ENCODE measurements around the gene AP3S1.
"Not testable (repeated sequence)": the region's sequence is repeated elsewhere in the genome, so short reads cannot be mapped to it uniquely, and the experiment has no call there.

The AP3S1 gene

GRCh38 chr5:115894342-115894741, 52.6 kb downstream of the AP3S1 start:
- no peaks in the 10 kb centered on the region for H3K36me3 ChIP-seq (ENCODE audit: control insufficient read depth, insufficient read depth, low read length)
- no peaks in the 10 kb centered on the region for H3K4me1 ChIP-seq (ENCODE audit: control insufficient read depth, insufficient read depth, low read length)

DNA sequence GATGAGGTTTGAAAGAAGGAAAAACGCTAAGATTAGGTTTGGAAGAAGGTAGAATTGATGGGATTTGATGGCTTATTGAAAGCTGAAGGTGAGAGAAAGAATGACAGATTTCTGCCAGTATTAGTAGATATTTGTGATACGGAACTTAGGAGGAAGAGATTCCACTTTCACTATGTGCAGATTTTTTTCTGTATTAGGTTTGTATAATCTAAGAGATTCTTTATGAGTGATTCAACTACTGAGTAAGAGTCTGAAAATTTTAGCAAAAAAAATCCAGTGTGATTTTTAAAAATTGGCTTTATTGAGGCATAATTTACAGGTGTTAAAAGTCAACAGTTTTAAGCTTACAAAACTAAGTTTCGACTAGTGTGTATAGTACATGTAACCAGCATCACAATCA, 54.1 kb downstream of the AP3S1 start:
- no peak overlapping the region for H3K27ac ChIP-seq (ENCODE audit: insufficient read depth, low read depth, low read length, poor library complexity, severe bottlenecking)
- no peaks in the 10 kb centered on the region for H3K27me3 ChIP-seq (ENCODE audit: control insufficient read depth, insufficient read depth, low read length, poor library complexity, severe bottlenecking)
- H3K9me3 ChIP-seq (ENCODE audit: control insufficient read depth, low read length) = no peaks in the 10 kb centered on the region
- no peaks in the 10 kb centered on the region for H3K4me1 ChIP-seq (ENCODE audit: control insufficient read depth, insufficient read depth, low read length)
- H3K36me3 ChIP-seq (ENCODE audit: control insufficient read depth, insufficient read depth, low read length) = no peaks in the 10 kb centered on the region
- H3K4me3 ChIP-seq (ENCODE audit: insufficient read depth, low read depth, low read length) = no peak overlapping the region
- 89 to 96% methylated on average over 2 to 3 of the region's 3 CpGs for WGBS, 2 experiments

More at GRCh38 chr5:115894342-115894741, 52.6 kb downstream of the AP3S1 start:
- 94 to 95% methylated on average over 3 of the region's 3 CpGs for WGBS, 2 experiments
- H3K9me3 ChIP-seq (ENCODE audit: control insufficient read depth, low read length) = no peaks in the 10 kb centered on the region
- no peaks in the 10 kb centered on the region for H3K27me3 ChIP-seq (ENCODE audit: control insufficient read depth, insufficient read depth, low read length, poor library complexity, severe bottlenecking)
- H3K4me3 ChIP-seq (ENCODE audit: insufficient read depth, low read depth, low read length) = no peak overlapping the region
- H3K27ac ChIP-seq (ENCODE audit: insufficient read depth, low read depth, low read length, poor library complexity, severe bottlenecking) = no peak overlapping the region

- Histone ChIP-seq H3K4me3 (ENCODE audit: insufficient read depth, low read depth, low read length) (no peak overlapping the region), H3K9me3 (ENCODE audit: control insufficient read depth, low read length) (no peaks in the 10 kb centered on the region), H3K4me1 (ENCODE audit: control insufficient read depth, insufficient read depth, low read length) (no peaks in the 10 kb centered on the region), H3K36me3 (ENCODE audit: control insufficient read depth, insufficient read depth, low read length) (no peaks in the 10 kb centered on the region), H3K27ac (ENCODE audit: insufficient read depth, low read depth, low read length, poor library complexity, severe bottlenecking) (no peak overlapping the region), H3K27me3 (ENCODE audit: control insufficient read depth, insufficient read depth, low read length, poor library complexity, severe bottlenecking) (no peaks in the 10 kb centered on the region)
- WGBS, 2 experiments = 97 to 100% methylated on average over 1 of the region's 1 CpG
These were observed 56.9 kb downstream of the AP3S1 start for GRCh38 chr5:115898656-115899055.

DNA sequence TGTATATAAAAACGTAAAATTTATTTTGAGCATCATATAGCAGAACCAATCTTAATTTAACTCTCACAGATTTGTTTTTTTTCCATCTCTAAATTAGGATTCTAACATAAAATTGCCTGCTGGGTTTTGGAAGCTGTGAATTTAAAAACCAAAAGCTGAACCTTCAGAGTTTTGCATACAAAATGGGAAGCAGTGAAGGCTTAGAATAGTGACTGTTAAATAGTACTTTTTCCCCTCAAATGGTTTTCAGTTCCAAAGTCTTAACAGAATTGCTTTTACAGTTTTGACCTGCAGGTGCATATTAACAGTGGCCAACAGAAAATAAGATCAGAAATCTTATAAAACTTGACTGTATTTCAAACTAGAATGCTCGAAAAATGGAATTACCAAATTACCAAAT, 65.4 kb downstream of the AP3S1 start:
- H3K36me3 ChIP-seq (ENCODE audit: control insufficient read depth, insufficient read depth, low read length) = no peaks in the 10 kb centered on the region
- H3K27me3 ChIP-seq (ENCODE audit: control insufficient read depth, insufficient read depth, low read length, poor library complexity, severe bottlenecking) = no peaks in the 10 kb centered on the region
- no peak overlapping the region for H3K4me3 ChIP-seq (ENCODE audit: insufficient read depth, low read depth, low read length)
- no peaks in the 10 kb centered on the region for H3K4me1 ChIP-seq (ENCODE audit: control insufficient read depth, insufficient read depth, low read length)
- WGBS, 2 experiments = 95 to 100% methylated on average over 1 of the region's 2 CpGs
- H3K27ac ChIP-seq (ENCODE audit: insufficient read depth, low read depth, low read length, poor library complexity, severe bottlenecking) = no peak overlapping the region
- no peaks in the 10 kb centered on the region for H3K9me3 ChIP-seq (ENCODE audit: control insufficient read depth, low read length)

DNA sequence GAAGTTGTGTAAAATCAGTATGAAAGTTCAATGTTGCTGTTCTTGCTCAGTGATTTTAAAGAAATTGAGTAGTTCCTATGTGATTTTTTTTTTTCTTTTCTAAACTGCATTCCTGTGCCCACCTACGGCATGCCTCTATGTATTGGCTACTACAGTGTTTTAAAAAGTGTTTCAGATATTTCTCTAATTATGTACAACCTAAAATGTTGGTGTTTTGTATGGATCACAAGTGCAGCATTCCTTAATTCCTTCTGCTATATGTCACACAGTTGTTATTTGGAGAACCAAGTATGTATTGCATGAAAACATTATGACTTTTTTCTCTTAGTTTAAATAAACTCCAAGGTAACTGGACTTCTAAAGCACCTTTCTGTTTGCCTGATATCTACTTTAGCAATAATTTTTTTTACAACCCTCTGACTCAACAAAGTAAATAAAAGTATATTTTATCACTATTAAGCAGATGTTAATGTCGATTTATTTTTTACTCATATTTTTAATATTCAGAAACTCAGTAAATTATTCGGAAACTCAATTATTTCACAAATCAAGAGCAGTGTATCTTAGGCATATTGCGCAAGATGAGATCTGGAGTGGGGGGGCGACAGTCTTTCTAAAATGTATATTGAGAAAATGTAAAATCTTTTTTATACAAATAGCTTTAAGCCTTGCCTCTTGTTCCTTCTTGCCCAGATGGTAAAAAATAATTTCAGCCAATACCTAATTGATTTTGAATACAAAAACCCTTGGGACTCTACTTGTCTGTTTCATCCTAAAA, 72.1 kb downstream of the AP3S1 start:
- not testable (repeated sequence) for H3K27me3 ChIP-seq (ENCODE audit: control insufficient read depth, insufficient read depth, low read length, poor library complexity, severe bottlenecking); H3K27ac ChIP-seq (ENCODE audit: insufficient read depth, low read depth, low read length, poor library complexity, severe bottlenecking); H3K4me3 ChIP-seq (ENCODE audit: insufficient read depth, low read depth, low read length); H3K36me3 ChIP-seq (ENCODE audit: control insufficient read depth, insufficient read depth, low read length); H3K4me1 ChIP-seq (ENCODE audit: control insufficient read depth, insufficient read depth, low read length); H3K9me3 ChIP-seq (ENCODE audit: control insufficient read depth, low read length)
- 98% methylated on average over 5 of the region's 5 CpGs; no CpG with 5 or more reads in 1 of the 2 experiments for WGBS, 2 experiments

DNA sequence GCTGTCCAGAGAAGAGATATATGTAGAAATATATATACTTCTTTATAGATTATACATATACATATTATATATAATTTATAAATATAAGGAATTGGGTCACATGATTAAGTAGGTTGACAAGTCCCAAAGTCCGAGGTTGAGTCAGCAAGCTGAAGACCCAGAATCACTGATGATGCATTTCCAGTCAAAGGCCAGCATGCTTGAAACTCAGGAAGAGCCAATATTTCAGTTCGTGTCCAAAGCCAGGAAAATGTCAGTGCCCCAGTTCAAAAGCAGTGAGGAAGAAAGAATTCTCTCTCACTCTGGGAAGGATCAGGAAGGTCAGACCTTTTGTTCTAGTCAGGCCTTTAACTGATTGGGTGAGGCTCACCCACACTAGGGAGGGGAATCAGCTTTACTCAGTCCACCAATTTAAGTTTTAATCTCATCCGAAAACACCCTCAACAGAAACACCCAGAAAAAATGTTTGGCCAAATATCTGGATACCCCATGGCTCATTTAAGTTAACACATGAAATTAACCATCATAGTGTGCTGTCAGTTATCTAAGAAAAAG, 78.5 kb downstream of the AP3S1 start:
- Histone ChIP-seq H3K27ac (ENCODE audit: insufficient read depth, low read depth, low read length, poor library complexity, severe bottlenecking) (no peak overlapping the region), H3K4me3 (ENCODE audit: insufficient read depth, low read depth, low read length) (no peak overlapping the region), H3K4me1 (ENCODE audit: control insufficient read depth, insufficient read depth, low read length) (no peaks in the 10 kb centered on the region), H3K27me3 (ENCODE audit: control insufficient read depth, insufficient read depth, low read length, poor library complexity, severe bottlenecking) (no peaks in the 10 kb centered on the region), H3K9me3 (ENCODE audit: control insufficient read depth, low read length) (no peaks in the 10 kb centered on the region), H3K36me3 (ENCODE audit: control insufficient read depth, insufficient read depth, low read length) (no peaks in the 10 kb centered on the region)
- WGBS, 2 experiments = 91 to 93% methylated on average over 3 of the region's 3 CpGs

DNA sequence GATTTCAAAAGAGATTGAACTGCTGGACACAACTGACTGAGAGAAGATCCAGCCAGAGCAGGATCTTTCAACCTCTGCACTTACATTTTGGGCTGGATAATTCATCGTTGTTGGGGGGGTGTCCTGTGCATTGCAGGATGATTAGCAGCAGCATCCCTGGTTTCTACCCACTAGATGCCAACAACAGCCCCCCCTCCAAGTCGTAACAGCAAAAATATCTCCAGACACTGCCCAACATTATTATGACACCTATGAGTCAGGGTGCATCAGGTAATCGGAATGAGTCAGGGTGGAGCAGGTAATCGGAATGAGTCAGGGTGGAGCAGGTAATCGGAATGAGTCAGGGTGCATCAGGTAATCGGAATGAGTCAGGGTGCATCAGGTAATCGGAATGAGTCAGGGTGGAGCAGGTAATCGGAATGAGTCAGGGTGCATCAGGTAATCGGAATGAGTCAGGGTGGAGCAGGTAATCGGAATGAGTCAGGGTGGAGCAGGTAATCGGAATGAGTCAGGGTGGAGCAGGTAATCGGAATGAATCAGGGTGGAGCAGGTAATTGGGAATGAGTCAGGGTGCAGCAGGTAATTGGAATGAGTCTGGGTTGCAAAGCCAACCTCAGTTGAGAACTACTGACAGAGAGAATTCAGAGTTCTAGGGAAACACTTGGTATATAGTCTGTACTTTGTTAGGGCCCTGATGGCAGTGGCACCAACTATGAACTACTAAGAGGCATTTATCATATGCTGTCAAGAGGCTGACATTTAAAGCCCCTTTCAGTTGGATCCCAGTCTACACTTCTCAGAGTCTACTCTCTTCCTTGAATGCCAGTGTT, 87.1 kb downstream of the AP3S1 start:
- not testable (repeated sequence) for H3K9me3 ChIP-seq (ENCODE audit: control insufficient read depth, low read length); H3K27me3 ChIP-seq (ENCODE audit: control insufficient read depth, insufficient read depth, low read length, poor library complexity, severe bottlenecking); H3K36me3 ChIP-seq (ENCODE audit: control insufficient read depth, insufficient read depth, low read length); H3K27ac ChIP-seq (ENCODE audit: insufficient read depth, low read depth, low read length, poor library complexity, severe bottlenecking); H3K4me1 ChIP-seq (ENCODE audit: control insufficient read depth, insufficient read depth, low read length); H3K4me3 ChIP-seq (ENCODE audit: insufficient read depth, low read depth, low read length)
- 95 to 97% methylated on average over 12 of the region's 12 CpGs for WGBS, 2 experiments

GRCh38 chr5:115930171-115930570, 88.4 kb downstream of the AP3S1 start:
- H3K36me3 ChIP-seq (ENCODE audit: control insufficient read depth, insufficient read depth, low read length); H3K27ac ChIP-seq (ENCODE audit: insufficient read depth, low read depth, low read length, poor library complexity, severe bottlenecking); H3K27me3 ChIP-seq (ENCODE audit: control insufficient read depth, insufficient read depth, low read length, poor library complexity, severe bottlenecking); H3K4me3 ChIP-seq (ENCODE audit: insufficient read depth, low read depth, low read length); H3K9me3 ChIP-seq (ENCODE audit: control insufficient read depth, low read length); H3K4me1 ChIP-seq (ENCODE audit: control insufficient read depth, insufficient read depth, low read length): not testable (repeated sequence)
- WGBS, 2 experiments = 93 to 94% methylated on average over 17 of the region's 17 CpGs

DNA sequence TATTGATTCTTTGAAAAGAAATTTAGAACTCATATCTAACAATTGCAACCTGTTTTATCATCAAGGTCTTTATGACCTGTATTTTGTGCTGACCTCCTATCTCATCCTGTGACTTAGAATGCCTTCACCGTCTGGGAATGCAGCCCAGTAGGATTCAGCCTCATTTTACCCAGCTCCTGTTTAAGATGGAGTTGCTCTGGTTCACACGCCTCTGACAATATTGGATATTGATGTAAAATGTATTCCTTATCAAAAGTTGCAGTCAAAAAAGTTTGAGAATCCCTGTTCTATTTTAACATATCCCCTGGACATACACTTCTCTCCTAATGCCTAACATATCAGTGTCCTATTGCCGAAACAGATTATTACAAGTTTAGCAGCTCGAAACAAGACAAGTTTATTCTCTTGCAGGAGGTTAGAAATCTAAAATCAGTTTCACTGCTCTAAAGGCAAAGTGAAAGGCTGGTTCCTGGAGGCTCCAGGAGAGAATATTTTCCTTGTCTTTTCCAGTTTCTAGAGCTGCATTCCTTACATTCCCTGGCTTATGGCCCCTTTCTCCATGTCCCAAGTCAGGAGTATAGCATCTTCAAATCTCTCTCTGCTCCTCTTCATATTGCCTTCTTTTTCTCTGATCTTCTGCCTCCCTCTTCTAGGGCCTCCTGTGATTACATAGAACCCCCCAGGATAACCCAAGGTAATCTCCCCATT, 89.0 kb downstream of the AP3S1 start:
- H3K4me3 ChIP-seq (ENCODE audit: insufficient read depth, low read depth, low read length) = no peak overlapping the region
- H3K27me3 ChIP-seq (ENCODE audit: control insufficient read depth, insufficient read depth, low read length, poor library complexity, severe bottlenecking) = no peaks in the 10 kb centered on the region
- H3K27ac ChIP-seq (ENCODE audit: insufficient read depth, low read depth, low read length, poor library complexity, severe bottlenecking) = no peak overlapping the region
- no peaks in the 10 kb centered on the region for H3K4me1 ChIP-seq (ENCODE audit: control insufficient read depth, insufficient read depth, low read length)
- H3K9me3 ChIP-seq (ENCODE audit: control insufficient read depth, low read length) = no peaks in the 10 kb centered on the region
- no peaks in the 10 kb centered on the region for H3K36me3 ChIP-seq (ENCODE audit: control insufficient read depth, insufficient read depth, low read length)
- WGBS, 2 experiments = 93 to 97% methylated on average over 4 of the region's 4 CpGs

DNA sequence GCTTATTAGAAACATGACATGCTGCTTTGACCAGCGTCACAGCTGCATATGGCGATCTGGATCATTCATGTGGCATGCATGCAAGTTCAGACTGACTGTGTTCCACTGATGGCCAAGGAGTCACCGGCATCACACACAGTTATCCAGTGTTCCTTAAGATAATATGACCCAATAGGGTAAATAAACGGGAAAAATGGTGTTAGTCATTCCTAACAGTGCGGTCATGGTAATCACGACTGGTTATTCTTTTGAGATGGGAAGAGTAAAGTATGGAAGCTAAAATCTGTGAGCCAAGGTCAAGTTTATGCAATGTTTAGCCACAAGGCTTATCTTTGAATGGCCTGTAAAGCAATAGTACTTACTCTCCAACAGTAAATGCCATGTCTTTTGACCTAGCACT, 91.3 kb downstream of the AP3S1 start:
- Histone ChIP-seq H3K27ac (ENCODE audit: insufficient read depth, low read depth, low read length, poor library complexity, severe bottlenecking) (no peak overlapping the region), H3K4me1 (ENCODE audit: control insufficient read depth, insufficient read depth, low read length) (no peaks in the 10 kb centered on the region), H3K9me3 (ENCODE audit: control insufficient read depth, low read length) (no peaks in the 10 kb centered on the region), H3K4me3 (ENCODE audit: insufficient read depth, low read depth, low read length) (no peak overlapping the region), H3K36me3 (ENCODE audit: control insufficient read depth, insufficient read depth, low read length) (no peaks in the 10 kb centered on the region), H3K27me3 (ENCODE audit: control insufficient read depth, insufficient read depth, low read length, poor library complexity, severe bottlenecking) (no peaks in the 10 kb centered on the region)
- 92 to 95% methylated on average over 6 of the region's 6 CpGs for WGBS, 2 experiments
